HepG2 (cell line): ENCODE results near the gene TMEM120A. TPM values are rescaled to one million over a fixed set of nuclear protein-coding genes. Genes with fewer than 3 reads are reported as not detected.
A peak's percentile ranks its signal among the peaks of the same experiment; 100 is the strongest.

Experiments used
- AGO2 ChIP-seq: fragments of 200-400 bp; formaldehyde crosslinking; optimal IDR thresholded peaks from 2 replicates; pipeline ENCODE3; 2017; ENCODE audit warnings: mild to moderate bottlenecking, low read depth, low read length, moderate library complexity
- ATF7-NPFF ChIP-seq: sonication (generic); formaldehyde crosslinking; IDR thresholded peaks from 2 replicates; pipeline ENCODE4 v1.8.1; 2023; ENCODE audit warnings: mild to moderate bottlenecking, low read depth, missing genetic modification reagents, moderate library complexity
- CREM ChIP-seq, 2 experiments: sonication (generic) in 1 of 2; formaldehyde crosslinking in 1 of 2; IDR thresholded peaks; 2 replicates each; pipeline versions ENCODE4 v1.4.0 to v1.6.1; 2016 to 2020; ENCODE audit warnings: antibody characterized with exemption in 1 of 2, mild to moderate bottlenecking in 1 of 2, missing genetic modification reagents in 1 of 2
- ELF3 ChIP-seq: IDR thresholded peaks from 2 replicates; pipeline ENCODE4 v1.6.1; 2016; ENCODE audit warnings: missing genetic modification reagents, missing compliant biosample characterization
- KLF6 ChIP-seq: IDR thresholded peaks from 2 replicates; pipeline ENCODE4 v1.8.0; 2016; ENCODE audit warnings: missing biosample characterization, missing genetic modification reagents
- NONO ChIP-seq, 2 experiments: fragments of 450-650 bp in 1 of 2; sonication (generic) in 1 of 2; formaldehyde crosslinking in 1 of 2; IDR thresholded peaks in 1 of 2; conservative IDR thresholded peaks in 1 of 2; 2 replicates each; pipeline versions ENCODE4 v1.6.1 to v1.8.0; 2017 to 2022; ENCODE audit warnings: mild to moderate bottlenecking in 1 of 2, missing genetic modification reagents in 1 of 2, moderate library complexity in 1 of 2
- TAF1 ChIP-seq: sonication (generic); formaldehyde crosslinking; IDR thresholded peaks from 2 replicates; pipeline ENCODE4 v1.4.0; 2020; ENCODE audit warnings: missing genetic modification reagents
- ZNF446 ChIP-seq: sonication (generic); formaldehyde crosslinking; IDR thresholded peaks from 2 replicates; pipeline ENCODE4 v1.5.0; 2020; ENCODE audit warnings: mild to moderate bottlenecking, missing genetic modification reagents
- ZNF564 ChIP-seq: sonication (generic); formaldehyde crosslinking; IDR thresholded peaks from 2 replicates; pipeline ENCODE4 v1.8.1; 2023; ENCODE audit warnings: mild to moderate bottlenecking, missing genetic modification reagents
- ZNF619 ChIP-seq: sonication (generic); formaldehyde crosslinking; IDR thresholded peaks from 2 replicates; pipeline ENCODE4 v1.4.0; 2020; ENCODE audit warnings: mild to moderate bottlenecking, missing genetic modification reagents
- ZNF749 ChIP-seq: sonication (generic); formaldehyde crosslinking; IDR thresholded peaks from 2 replicates; pipeline ENCODE4 v1.8.0; 2022; ENCODE audit warnings: mild to moderate bottlenecking, missing genetic modification reagents, moderate library complexity, borderline replicate concordance
- polyA plus RNA-seq, 8 experiments: library from polyadenylated mRNA; depleted of rRNA in 3 of 8; stranded (reverse) in 7 of 8; unstranded in 1 of 8; fragments of >200 nt; fragmentation: Illumina TruSeq in 4 of 8; extraction: Trizol in 4 of 8; gene quantifications; 2 replicates each; pipeline versions ENCODE4 v1.2.1 to v1.2.3, GENCODE V29; 2011 to 2016; ENCODE audit warnings: low read depth in 4 of 8, missing spikeins in 1 of 8, mixed read lengths in 1 of 8; ENCODE audit not compliant: insufficient read depth in 1 of 8
- total RNA-seq, 5 experiments: library from RNA; depleted of rRNA; stranded (reverse); fragments of >200 nt; fragmentation: Illumina TruSeq; extraction: Trizol; gene quantifications; 2 replicates each; pipeline ENCODE4 v1.2.3, GENCODE V29; 2016; ENCODE audit warnings: low read depth in 1 of 5
- TF ChIP-seq, protein P1 (sequence below): sonication (generic); formaldehyde crosslinking; IDR thresholded peaks from 2 replicates; pipeline ENCODE4 v1.4.0; 2020; ENCODE audit warnings: missing genetic modification reagents, borderline replicate concordance
- TF ChIP-seq, protein P2 (sequence below): sonication (generic); formaldehyde crosslinking; IDR thresholded peaks from 2 replicates; pipeline ENCODE4 v1.4.0; 2020; ENCODE audit warnings: mild to moderate bottlenecking, missing genetic modification reagents
- TF ChIP-seq, protein P3 (sequence below): sonication (generic); formaldehyde crosslinking; IDR thresholded peaks from 2 replicates; pipeline ENCODE4 v1.5.0; 2020; ENCODE audit warnings: mild to moderate bottlenecking, missing genetic modification reagents
- TF ChIP-seq, protein P4 (sequence below): sonication (generic); formaldehyde crosslinking; IDR thresholded peaks from 2 replicates; pipeline ENCODE4 v1.5.1; 2020; ENCODE audit warnings: mild to moderate bottlenecking, missing genetic modification reagents, borderline replicate concordance
- TF ChIP-seq, protein P5 (sequence below): sonication (generic); formaldehyde crosslinking; IDR thresholded peaks from 2 replicates; pipeline ENCODE4 v1.9.0; 2021; ENCODE audit warnings: missing genetic modification reagents, mild to moderate bottlenecking, borderline replicate concordance

TMEM120A gene
- total and polyA plus RNA-seq, 2 of the 13 experiments (the other 11 are each of a cell fraction or from before 2014, with no cell fraction given) = 40.3 to 102 TPM

DNA sequence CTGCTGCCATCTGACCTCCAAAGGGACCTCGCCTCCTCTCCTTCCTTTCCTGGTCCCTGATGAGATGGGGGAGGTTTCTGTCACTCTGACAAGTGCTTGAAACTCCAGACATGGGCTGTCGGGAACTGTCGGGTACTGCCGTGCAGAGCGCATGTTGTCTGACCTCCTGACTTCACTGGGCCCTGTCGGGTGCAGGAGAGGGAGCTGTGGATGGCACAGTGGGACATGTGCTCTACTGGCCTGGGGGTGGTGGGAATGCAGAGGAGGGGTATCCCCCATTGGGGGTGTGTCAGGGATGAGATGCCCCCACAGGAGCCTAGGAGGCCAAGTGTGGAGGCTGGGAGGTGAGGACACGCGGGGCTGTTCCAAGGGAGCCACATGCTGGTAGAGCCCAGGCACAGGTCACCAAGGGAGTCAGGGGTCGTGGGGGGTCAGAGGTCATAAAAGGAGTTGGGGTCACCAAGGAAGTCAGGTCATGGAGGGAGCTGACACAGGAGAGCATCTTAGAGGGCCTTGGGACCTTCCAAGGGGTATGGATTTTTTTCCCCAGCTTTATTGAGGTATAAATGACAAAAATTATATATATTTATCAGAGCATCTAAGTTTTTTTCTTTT lies 30.9 kb downstream of the TMEM120A start (continued):
- TF ChIP-seq ATF7-NPFF (CRISPR knock-in tag) = no peak
- TF ChIP-seq KLF6 = no peak
- TF ChIP-seq ELF3 (CRISPR knock-in tag) = no peak
- no peak for TF ChIP-seq ZNF446 (CRISPR knock-in tag)
- TF ChIP-seq TAF1 (CRISPR knock-in tag) = no peak
- TF ChIP-seq, protein P1, sequence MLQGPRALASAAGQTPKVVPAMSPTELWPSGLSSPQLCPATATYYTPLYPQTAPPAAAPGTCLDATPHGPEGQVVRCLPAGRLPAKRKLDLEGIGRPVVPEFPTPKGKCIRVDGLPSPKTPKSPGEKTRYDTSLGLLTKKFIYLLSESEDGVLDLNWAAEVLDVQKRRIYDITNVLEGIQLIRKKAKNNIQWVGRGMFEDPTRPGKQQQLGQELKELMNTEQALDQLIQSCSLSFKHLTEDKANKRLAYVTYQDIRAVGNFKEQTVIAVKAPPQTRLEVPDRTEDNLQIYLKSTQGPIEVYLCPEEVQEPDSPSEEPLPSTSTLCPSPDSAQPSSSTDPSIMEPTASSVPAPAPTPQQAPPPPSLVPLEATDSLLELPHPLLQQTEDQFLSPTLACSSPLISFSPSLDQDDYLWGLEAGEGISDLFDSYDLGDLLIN (CRISPR knock-in tag) = no peak
- TF ChIP-seq, protein P2, sequence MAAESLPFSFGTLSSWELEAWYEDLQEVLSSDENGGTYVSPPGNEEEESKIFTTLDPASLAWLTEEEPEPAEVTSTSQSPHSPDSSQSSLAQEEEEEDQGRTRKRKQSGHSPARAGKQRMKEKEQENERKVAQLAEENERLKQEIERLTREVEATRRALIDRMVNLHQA (CRISPR knock-in tag) = no peak
- TF ChIP-seq, protein P3, sequence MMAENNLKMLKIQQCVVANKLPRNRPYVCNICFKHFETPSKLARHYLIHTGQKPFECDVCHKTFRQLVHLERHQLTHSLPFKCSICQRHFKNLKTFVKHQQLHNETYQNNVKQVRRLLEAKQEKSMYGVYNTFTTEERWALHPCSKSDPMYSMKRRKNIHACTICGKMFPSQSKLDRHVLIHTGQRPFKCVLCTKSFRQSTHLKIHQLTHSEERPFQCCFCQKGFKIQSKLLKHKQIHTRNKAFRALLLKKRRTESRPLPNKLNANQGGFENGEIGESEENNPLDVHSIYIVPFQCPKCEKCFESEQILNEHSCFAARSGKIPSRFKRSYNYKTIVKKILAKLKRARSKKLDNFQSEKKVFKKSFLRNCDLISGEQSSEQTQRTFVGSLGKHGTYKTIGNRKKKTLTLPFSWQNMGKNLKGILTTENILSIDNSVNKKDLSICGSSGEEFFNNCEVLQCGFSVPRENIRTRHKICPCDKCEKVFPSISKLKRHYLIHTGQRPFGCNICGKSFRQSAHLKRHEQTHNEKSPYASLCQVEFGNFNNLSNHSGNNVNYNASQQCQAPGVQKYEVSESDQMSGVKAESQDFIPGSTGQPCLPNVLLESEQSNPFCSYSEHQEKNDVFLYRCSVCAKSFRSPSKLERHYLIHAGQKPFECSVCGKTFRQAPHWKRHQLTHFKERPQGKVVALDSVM (CRISPR knock-in tag) = peak; percentile 43
- TF ChIP-seq, protein P4, sequence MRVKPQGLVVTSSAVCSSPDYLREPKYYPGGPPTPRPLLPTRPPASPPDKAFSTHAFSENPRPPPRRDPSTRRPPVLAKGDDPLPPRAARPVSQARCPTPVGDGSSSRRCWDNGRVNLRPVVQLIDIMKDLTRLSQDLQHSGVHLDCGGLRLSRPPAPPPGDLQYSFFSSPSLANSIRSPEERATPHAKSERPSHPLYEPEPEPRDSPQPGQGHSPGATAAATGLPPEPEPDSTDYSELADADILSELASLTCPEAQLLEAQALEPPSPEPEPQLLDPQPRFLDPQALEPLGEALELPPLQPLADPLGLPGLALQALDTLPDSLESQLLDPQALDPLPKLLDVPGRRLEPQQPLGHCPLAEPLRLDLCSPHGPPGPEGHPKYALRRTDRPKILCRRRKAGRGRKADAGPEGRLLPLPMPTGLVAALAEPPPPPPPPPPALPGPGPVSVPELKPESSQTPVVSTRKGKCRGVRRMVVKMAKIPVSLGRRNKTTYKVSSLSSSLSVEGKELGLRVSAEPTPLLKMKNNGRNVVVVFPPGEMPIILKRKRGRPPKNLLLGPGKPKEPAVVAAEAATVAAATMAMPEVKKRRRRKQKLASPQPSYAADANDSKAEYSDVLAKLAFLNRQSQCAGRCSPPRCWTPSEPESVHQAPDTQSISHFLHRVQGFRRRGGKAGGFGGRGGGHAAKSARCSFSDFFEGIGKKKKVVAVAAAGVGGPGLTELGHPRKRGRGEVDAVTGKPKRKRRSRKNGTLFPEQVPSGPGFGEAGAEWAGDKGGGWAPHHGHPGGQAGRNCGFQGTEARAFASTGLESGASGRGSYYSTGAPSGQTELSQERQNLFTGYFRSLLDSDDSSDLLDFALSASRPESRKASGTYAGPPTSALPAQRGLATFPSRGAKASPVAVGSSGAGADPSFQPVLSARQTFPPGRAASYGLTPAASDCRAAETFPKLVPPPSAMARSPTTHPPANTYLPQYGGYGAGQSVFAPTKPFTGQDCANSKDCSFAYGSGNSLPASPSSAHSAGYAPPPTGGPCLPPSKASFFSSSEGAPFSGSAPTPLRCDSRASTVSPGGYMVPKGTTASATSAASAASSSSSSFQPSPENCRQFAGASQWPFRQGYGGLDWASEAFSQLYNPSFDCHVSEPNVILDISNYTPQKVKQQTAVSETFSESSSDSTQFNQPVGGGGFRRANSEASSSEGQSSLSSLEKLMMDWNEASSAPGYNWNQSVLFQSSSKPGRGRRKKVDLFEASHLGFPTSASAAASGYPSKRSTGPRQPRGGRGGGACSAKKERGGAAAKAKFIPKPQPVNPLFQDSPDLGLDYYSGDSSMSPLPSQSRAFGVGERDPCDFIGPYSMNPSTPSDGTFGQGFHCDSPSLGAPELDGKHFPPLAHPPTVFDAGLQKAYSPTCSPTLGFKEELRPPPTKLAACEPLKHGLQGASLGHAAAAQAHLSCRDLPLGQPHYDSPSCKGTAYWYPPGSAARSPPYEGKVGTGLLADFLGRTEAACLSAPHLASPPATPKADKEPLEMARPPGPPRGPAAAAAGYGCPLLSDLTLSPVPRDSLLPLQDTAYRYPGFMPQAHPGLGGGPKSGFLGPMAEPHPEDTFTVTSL (CRISPR knock-in tag) = no peak
- TF ChIP-seq AGO2 = peak; percentile 41
- no peak for TF ChIP-seq ZNF564 (CRISPR knock-in tag)
- no peak for TF ChIP-seq NONO (IDR thresholded peaks at IDR 0.05)
- TF ChIP-seq NONO (CRISPR knock-in tag; conservative IDR thresholded peaks at IDR 0.05) = no peak
- no peak for TF ChIP-seq ZNF749
- TF ChIP-seq ZNF619 (CRISPR knock-in tag) = no peak
- TF ChIP-seq, protein P5, sequence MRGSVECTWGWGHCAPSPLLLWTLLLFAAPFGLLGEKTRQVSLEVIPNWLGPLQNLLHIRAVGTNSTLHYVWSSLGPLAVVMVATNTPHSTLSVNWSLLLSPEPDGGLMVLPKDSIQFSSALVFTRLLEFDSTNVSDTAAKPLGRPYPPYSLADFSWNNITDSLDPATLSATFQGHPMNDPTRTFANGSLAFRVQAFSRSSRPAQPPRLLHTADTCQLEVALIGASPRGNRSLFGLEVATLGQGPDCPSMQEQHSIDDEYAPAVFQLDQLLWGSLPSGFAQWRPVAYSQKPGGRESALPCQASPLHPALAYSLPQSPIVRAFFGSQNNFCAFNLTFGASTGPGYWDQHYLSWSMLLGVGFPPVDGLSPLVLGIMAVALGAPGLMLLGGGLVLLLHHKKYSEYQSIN (CRISPR knock-in tag) = no peak
- no peak for TF ChIP-seq CREM (IDR thresholded peaks at IDR 0.05)
- no peak for TF ChIP-seq CREM (CRISPR knock-in tag; IDR thresholded peaks at IDR 0.05)
